Measurements from ENCODE around the gene PRDM1.

GRCh38 chr6:106100755-106101154 is 14.6 kb downstream of the PRDM1 start:
- TF ChIP-seq CTCF (conservative IDR thresholded peaks at IDR 0.05 in 1 of 2, IDR thresholded peaks at IDR 0.05 in 1 of 2; ENCODE audit: low read depth in 1 of 2, low read length in 2 of 2) (no peak), EZH2 (IDR thresholded peaks at IDR 0.05; ENCODE audit: low read length, missing control alignments) (no peak)
